Esophagus muscularis mucosa (tissue), 4 donors: ENCODE results near the gene MTIF3. TPM values are rescaled to one million over a fixed set of nuclear protein-coding genes. Genes with fewer than 3 reads are reported as not detected.

Source experiments
- DNase-seq: peaks from one replicate; pipeline ENCODE4 v3.0.0-alpha.2; 2017; ENCODE audit errors: extremely low spot score
- H3K27ac ChIP-seq, 4 donors: fragments of 200-600 bp; sonication (generic); replicated peaks in 1 of 4; 1 replicate in 3 of 4; 2 replicates in 1 of 4; pipeline ENCODE4 v1.5.1; 2016 to 2019; ENCODE audit warnings: mild to moderate bottlenecking in 1 of 4
- H3K27me3 ChIP-seq, 4 donors: fragments of 200-600 bp; sonication (generic); one replicate each; pipeline versions ENCODE4 v1.5.1 to v1.6.0; 2016 to 2019
- H3K36me3 ChIP-seq, 4 donors: fragments of 200-600 bp; sonication (generic); one replicate each; pipeline ENCODE4 v1.5.1; 2016 to 2019
- H3K4me1 ChIP-seq, 4 donors: fragments of 200-600 bp; sonication (generic); one replicate each; pipeline ENCODE4 v1.5.1; 2016 to 2019
- H3K4me3 ChIP-seq, 4 donors: fragments of 200-600 bp; sonication (generic); 1 replicate in 2 of 4; 2 replicates in 2 of 4; pipeline ENCODE4 v1.5.1; 2016 to 2019; ENCODE audit warnings: mild to moderate bottlenecking in 4 of 4, moderate library complexity in 1 of 4
- H3K9me3 ChIP-seq, 4 donors: fragments of 200-600 bp; sonication (generic); 1 replicate in 3 of 4; 2 replicates in 1 of 4; pipeline ENCODE4 v1.5.1; 2016 to 2019
- CTCF ChIP-seq, 3 experiments: fragments of 200-600 bp in 2 of 3; fragments of 450-650 bp in 1 of 3; sonication (generic) in 2 of 3; IDR thresholded peaks; one replicate each; pipeline ENCODE4 v1.5.1; 2017 to 2019; ENCODE audit warnings: antibody characterized with exemption in 3 of 3, mild to moderate bottlenecking in 2 of 3, moderate library complexity in 1 of 3
- EP300 ChIP-seq: sonication (generic); formaldehyde crosslinking; IDR thresholded peaks from one replicate; pipeline ENCODE4 v1.6.1; 2017; ENCODE audit warnings: antibody characterized with exemption
- POLR2A ChIP-seq: fragments of 450-650 bp; IDR thresholded peaks from one replicate; pipeline ENCODE4 v1.6.1; 2017; ENCODE audit warnings: antibody characterized with exemption, moderate library complexity, mild to moderate bottlenecking, low read depth
- POLR2AphosphoS5 ChIP-seq, 2 donors: sonication (generic); formaldehyde crosslinking; IDR thresholded peaks; one replicate each; pipeline ENCODE4 v1.6.1; 2017; ENCODE audit warnings: antibody characterized with exemption in 2 of 2
- WGBS: methylation state at CpG from one replicate; pipeline ENCODE4 v1.1.5; 2018; 5-methylcytosine and 5-hydroxymethylcytosine counted together
- intact Hi-C: fragments of 100-400 bp; cut with DNase I; formaldehyde crosslinking; loops from one replicate; pipeline ENCODE4 v1.15.1; 2023
- total RNA-seq, 4 donors: library from RNA; depleted of rRNA; stranded (reverse); fragments of >200 nt; gene quantifications; one replicate each; pipeline versions ENCODE4 v1.1.0 to v1.2.1, GENCODE V29; 2016

Gene MTIF3
- total RNA-seq, 4 donors from 2014 or later: 45.1 to 86.6 (median 67.5) TPM

DNA sequence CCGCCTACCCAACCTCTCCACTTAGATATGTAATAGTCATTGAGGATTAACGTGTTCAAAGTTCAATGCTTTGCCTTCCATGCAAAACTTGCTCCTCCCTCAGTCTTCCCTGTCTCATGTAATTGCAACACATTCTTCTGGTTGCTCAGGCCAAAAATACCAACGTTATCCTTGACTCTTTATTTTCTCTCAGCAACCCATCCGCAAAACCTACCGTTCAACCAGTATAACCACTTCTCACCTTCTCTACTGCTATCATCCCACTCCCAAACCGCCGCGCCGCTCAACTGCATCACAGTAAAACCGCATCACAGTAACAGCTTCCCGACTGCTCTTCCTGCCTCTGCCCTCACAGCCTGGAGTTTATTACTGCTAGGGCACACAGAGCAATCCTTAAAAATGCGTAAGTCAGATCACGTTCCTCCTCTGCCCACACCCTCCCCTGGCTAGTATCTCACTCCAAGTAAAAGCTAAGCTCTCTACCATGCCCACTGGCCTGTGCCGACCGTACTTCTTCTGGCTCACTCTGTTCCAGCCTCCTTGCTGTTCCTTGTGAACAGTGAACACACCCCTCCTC lies 8.2 kb downstream of the MTIF3 start:
- Histone ChIP-seq H3K9me3 (no peaks in the 10 kb centered on the region), H3K4me1 (peaks cover 5 to 20% (median 11%) of the 10 kb centered on the region in 4 donors), H3K4me3 (no peak overlapping the region), H3K36me3 (peaks cover 12 to 48% (median 33%) of the 10 kb centered on the region in 4 donors), H3K27me3 (no peaks in the 10 kb centered on the region), H3K27ac (no peak overlapping the region)
- TF ChIP-seq CTCF (IDR thresholded peaks at IDR 0.05) (no peak), EP300 (no peak), POLR2A (no peak), POLR2AphosphoS5 (IDR thresholded peaks at IDR 0.05) (no peak)
- intact Hi-C loops: no loop called here
- DNase-seq: no peak
- WGBS: 89% methylated on average over 15 of the region's 15 CpGs

DNA sequence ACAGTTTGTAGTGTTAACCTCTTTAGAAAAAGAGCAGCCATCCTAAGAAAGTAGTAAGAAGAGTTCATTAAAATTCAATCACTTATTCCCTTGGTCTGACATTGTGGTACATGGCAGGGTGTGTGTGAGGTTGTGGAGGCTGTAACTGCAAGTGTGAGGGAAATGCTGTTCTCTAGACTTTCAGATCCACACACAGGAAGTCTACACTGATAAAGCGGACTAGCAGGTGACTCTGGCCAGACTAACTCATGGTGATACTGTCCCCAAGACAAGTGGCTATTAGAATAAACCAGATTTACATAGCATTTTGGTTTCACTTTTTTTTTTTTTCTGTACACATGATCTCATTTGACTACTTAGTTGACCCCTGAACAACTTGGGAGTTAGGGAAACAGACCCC lies 10.0 kb downstream of the MTIF3 start:
- peaks cover 20 to 66% (median 46%) of the 10 kb centered on the region in 4 donors for H3K36me3 ChIP-seq
- peaks cover 0 to 5% (median 4%) of the 10 kb centered on the region in 4 donors for H3K4me1 ChIP-seq
- no peak for DNase-seq
- intact Hi-C loops: no loop called here
- H3K4me3 ChIP-seq: no peak overlapping the region
- no peaks in the 10 kb centered on the region for H3K27me3 ChIP-seq
- WGBS: 95% methylated on average over 1 of the region's 1 CpG
- no peak overlapping the region for H3K27ac ChIP-seq
- no peak for TF ChIP-seq POLR2AphosphoS5 (IDR thresholded peaks at IDR 0.05)
- TF ChIP-seq EP300: no peak
- no peak for TF ChIP-seq CTCF (IDR thresholded peaks at IDR 0.05)
- no peak for TF ChIP-seq POLR2A
- H3K9me3 ChIP-seq: no peaks in the 10 kb centered on the region

DNA sequence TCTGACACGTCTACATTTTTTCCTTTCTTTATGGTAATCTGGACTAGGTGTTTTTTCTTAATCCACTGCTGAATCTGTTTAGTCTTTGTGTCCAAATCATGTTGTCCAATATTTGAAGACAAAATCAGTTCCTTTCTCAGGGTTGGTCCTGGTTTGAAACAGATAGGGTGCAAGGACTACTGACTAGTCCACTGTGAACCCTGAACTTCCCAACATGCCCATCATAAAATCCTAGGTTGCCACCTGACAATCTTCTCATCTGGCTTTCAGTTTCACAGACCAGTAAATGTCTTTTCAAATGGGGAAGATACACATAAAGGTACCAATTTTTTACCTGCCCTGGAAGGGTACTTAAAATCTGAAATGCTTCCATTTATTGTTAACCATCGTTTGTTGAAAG lies 13.2 kb downstream of the MTIF3 start:
- TF ChIP-seq EP300 (no peak), POLR2A (no peak), POLR2AphosphoS5 (IDR thresholded peaks at IDR 0.05) (no peak), CTCF (IDR thresholded peaks at IDR 0.05) (no peak)
- H3K27ac ChIP-seq: no peak overlapping the region
- intact Hi-C loops: no loop called here
- 92% methylated on average over 2 of the region's 2 CpGs for WGBS
- H3K4me3 ChIP-seq: no peak overlapping the region
- H3K9me3 ChIP-seq: no peaks in the 10 kb centered on the region
- H3K4me1 ChIP-seq: peaks cover 0 to 4% (median 2%) of the 10 kb centered on the region in 4 donors
- H3K36me3 ChIP-seq: peaks cover 48 to 88% (median 73%) of the 10 kb centered on the region in 4 donors
- DNase-seq: no peak
- no peaks in the 10 kb centered on the region for H3K27me3 ChIP-seq

GRCh38 chr13:27432611-27433210 lies 17.7 kb downstream of the MTIF3 start:
- Histone ChIP-seq H3K9me3 (no peaks in the 10 kb centered on the region), H3K27ac (no peak overlapping the region)
- intact Hi-C loops: no loop called here

More at GRCh38 chr13:27432611-27433210, 17.7 kb downstream of the MTIF3 start:
- H3K27me3 ChIP-seq: no peaks in the 10 kb centered on the region
- H3K4me3 ChIP-seq: no peak overlapping the region
- no peak for DNase-seq
- WGBS: 76% methylated on average over 12 of the region's 12 CpGs
- H3K4me1 ChIP-seq: peaks cover under 1 to 8% (median 5%) of the 10 kb centered on the region in 4 donors
- TF ChIP-seq POLR2AphosphoS5 (IDR thresholded peaks at IDR 0.05) (no peak), EP300 (no peak), CTCF (IDR thresholded peaks at IDR 0.05) (no peak), POLR2A (no peak)
- H3K36me3 ChIP-seq: peaks cover 59 to 97% (median 88%) of the 10 kb centered on the region in 4 donors
